Nephron progenitor cell (in vitro differentiated cells): ENCODE results near the gene FGF18.

Source experiments
- DNase-seq: peaks from one replicate; pipeline ENCODE4 v3.0.0; 2021
- H3K27ac Mint-ChIP-seq: 2 replicates; pipeline ENCODE4 v1.8.0; 2021; ENCODE audit warnings: mild to moderate bottlenecking, moderate library complexity, mixed read lengths
- H3K27me3 Mint-ChIP-seq: 2 replicates; pipeline ENCODE4 v1.8.0; 2021; ENCODE audit warnings: mild to moderate bottlenecking, low read depth, mixed read lengths; ENCODE audit not compliant: poor library complexity
- H3K36me3 Mint-ChIP-seq: 2 replicates; pipeline ENCODE4 v1.8.0; 2021; ENCODE audit warnings: low read depth, mixed read lengths
- H3K4me1 Mint-ChIP-seq: 2 replicates; pipeline ENCODE4 v1.8.0; 2021; ENCODE audit warnings: mixed read lengths
- H3K4me3 Mint-ChIP-seq: 2 replicates; pipeline ENCODE4 v1.8.0; 2021; ENCODE audit warnings: mild to moderate bottlenecking, moderate library complexity, mixed read lengths
- H3K9me3 Mint-ChIP-seq: 2 replicates; pipeline ENCODE4 v1.8.0; 2021; ENCODE audit warnings: mild to moderate bottlenecking, moderate library complexity, mixed read lengths
- TF ChIP-seq, protein P1 (sequence below): fragments of 200-600 bp; sonication (generic); IDR thresholded peaks from 2 replicates; pipeline ENCODE4 v1.5.0; 2021; ENCODE audit warnings: antibody characterized with exemption

The FGF18 gene

DNA sequence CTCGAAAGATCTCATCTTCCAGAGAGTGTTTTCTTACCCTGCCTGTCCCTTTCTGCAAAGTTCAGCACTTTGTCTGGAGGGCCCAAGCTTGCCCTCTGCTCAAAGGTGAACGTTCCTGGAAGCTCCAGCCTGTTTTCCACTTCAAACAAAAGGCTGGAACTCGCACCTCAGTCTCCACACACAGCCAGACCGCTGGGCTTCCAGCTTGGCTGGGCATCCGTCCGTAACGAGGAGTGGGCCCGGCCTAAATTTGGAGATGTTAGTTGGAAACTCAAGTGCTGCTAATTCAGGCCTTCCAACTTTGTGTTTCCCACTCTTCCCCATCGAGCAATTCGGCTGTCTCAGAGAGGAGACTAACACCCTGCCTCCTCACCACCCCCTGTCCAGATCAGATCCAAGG is 35.1 kb downstream of the FGF18 start:
- H3K27ac Mint-ChIP-seq, result no peak overlapping the region
- no peak for DNase-seq
- H3K4me3 Mint-ChIP-seq, result no peak overlapping the region
- TF ChIP-seq, protein P1, sequence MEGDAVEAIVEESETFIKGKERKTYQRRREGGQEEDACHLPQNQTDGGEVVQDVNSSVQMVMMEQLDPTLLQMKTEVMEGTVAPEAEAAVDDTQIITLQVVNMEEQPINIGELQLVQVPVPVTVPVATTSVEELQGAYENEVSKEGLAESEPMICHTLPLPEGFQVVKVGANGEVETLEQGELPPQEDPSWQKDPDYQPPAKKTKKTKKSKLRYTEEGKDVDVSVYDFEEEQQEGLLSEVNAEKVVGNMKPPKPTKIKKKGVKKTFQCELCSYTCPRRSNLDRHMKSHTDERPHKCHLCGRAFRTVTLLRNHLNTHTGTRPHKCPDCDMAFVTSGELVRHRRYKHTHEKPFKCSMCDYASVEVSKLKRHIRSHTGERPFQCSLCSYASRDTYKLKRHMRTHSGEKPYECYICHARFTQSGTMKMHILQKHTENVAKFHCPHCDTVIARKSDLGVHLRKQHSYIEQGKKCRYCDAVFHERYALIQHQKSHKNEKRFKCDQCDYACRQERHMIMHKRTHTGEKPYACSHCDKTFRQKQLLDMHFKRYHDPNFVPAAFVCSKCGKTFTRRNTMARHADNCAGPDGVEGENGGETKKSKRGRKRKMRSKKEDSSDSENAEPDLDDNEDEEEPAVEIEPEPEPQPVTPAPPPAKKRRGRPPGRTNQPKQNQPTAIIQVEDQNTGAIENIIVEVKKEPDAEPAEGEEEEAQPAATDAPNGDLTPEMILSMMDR, result no peak
- peaks cover 29% of the 10 kb centered on the region for H3K27me3 Mint-ChIP-seq
- no peaks in the 10 kb centered on the region for H3K9me3 Mint-ChIP-seq
- H3K4me1 Mint-ChIP-seq, result peaks cover 52% of the 10 kb centered on the region
- peaks cover 61% of the 10 kb centered on the region for H3K36me3 Mint-ChIP-seq

DNA sequence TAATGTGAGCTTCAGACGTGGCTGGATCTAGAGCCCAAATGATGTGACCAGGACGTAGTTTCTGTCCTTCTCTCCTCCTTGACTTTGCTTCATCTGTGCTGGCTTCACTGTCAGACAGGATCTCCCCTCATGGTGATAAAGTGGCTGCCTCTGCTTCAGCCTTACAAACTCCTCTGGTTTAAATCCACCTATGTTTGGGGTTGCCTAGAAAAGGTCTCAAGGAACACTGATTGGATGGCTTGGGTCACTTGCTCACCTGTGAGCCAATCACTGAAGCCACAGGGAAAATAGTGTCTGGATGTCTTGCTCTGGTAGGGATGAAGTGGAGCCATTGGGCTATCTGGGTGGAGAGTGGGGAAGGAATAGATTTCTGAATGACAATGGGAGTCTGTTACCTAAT is 36.1 kb downstream of the FGF18 start:
- Mint-ChIP-seq H3K27me3 (peaks cover 37% of the 10 kb centered on the region), H3K9me3 (no peaks in the 10 kb centered on the region), H3K4me3 (no peak overlapping the region), H3K27ac (no peak overlapping the region), H3K36me3 (peaks cover 61% of the 10 kb centered on the region), H3K4me1 (peaks cover 44% of the 10 kb centered on the region)
- DNase-seq, result no peak
- TF ChIP-seq, protein P1, result no peak

DNA sequence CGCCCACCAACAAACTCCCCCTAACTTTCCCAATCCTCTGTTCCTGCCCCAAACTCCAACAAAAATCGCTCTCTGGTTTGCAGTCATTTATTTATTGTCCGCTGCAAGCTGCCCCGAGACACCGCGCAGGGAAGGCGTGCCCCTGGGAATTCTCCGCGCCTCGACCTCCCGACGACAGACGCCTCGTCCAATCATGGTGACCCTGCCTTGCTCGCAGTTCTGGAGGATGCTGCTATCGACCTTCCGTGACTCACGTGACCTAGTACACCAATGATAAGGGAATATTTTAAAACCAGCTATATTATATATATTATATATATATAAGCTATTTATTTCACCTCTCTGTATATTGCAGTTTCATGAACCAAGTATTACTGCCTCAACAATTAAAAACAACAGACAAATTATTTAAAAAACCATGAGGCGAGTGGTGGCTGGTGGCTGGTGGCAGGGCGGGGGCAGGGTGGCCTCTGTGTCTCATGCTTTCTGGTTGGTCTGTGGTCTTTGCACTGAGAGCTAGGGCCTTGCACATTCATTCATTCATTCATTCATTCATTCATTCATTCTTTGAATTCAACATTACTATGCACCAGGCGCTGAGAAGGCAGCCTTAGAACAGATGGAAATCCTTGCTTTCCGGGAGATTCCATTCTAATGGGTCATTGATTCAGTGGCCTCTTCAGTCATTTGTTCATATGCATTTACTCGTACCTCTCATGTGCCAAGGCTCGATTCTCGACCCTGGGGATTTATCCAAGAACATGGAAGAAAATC is 37.9 kb downstream of the FGF18 start:
- no peaks in the 10 kb centered on the region for H3K9me3 Mint-ChIP-seq
- peaks cover 58% of the 10 kb centered on the region for H3K36me3 Mint-ChIP-seq
- H3K4me1 Mint-ChIP-seq, result peaks cover 37% of the 10 kb centered on the region
- no peak overlapping the region for H3K4me3 Mint-ChIP-seq
- H3K27me3 Mint-ChIP-seq, result peaks cover 29% of the 10 kb centered on the region
- H3K27ac Mint-ChIP-seq, result no peak overlapping the region
- no peak for DNase-seq
- TF ChIP-seq, protein P1, result no peak

DNA sequence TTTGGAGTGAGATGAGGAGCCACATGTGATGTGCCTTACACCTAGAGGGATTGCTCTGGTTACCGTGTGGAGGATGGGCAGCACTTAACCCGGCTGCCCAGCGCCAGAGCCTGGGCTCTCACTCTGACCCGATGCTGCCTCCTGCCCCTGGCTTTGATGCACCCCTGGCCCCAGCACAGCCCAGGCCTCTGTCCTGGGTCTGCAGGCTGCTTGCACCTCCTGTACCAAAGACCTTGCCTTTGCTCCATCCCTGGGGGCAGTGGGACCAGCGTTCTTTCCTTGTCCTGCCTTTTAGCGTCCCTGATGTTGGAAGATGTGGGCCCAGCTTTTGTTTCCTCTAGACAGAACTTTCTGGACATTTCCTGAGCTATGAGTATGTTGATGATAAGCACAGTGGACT is 40.4 kb downstream of the FGF18 start:
- Mint-ChIP-seq H3K9me3 (no peaks in the 10 kb centered on the region), H3K36me3 (peaks cover 36% of the 10 kb centered on the region), H3K27me3 (peaks cover 20% of the 10 kb centered on the region), H3K27ac (no peak overlapping the region), H3K4me1 (peaks cover 36% of the 10 kb centered on the region), H3K4me3 (no peak overlapping the region)
- TF ChIP-seq, protein P1, result no peak
- DNase-seq, result no peak

DNA sequence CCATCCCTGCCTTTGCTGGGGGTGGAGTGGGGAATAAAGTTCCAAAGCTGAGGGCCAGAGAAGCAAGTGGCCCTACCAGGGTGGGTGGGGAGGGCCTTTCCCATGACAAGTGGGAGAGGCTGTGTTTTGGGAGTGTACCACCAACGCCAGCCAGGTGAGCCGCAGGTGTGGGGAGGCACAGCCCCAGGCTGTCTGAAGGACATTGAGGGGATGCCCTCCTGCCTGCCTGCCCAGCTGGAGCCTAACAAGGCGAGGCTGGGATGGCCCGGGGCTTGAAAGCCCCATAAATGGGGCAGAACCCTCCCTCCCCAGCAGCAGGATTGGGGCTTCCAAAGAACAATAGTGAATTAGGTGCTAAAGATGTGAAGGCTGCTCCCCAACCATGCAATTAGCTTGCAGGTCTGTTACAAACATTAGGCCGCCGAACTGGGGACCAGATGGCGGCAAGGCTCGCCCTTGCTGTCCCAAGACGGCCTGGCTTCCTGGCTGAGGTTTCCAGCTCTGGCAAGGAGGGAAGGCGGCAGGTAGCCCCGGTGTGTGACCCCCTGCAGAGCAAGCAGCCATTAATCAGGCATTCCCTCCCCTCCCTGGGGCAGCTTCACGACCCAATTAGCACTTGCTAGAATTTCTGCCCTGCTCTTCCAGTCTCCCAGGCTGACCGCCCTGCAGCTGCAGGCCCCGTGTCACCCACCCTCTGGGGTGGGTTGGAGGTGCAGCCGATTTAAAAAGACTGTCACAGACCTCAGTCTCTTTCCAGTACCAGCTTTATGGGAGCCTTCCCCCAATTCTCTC is 42.9 kb downstream of the FGF18 start:
- no peak for DNase-seq
- TF ChIP-seq, protein P1, result no peak
- Mint-ChIP-seq H3K9me3 (no peaks in the 10 kb centered on the region), H3K27me3 (peaks cover 24% of the 10 kb centered on the region), H3K36me3 (peaks cover 12% of the 10 kb centered on the region), H3K27ac (no peak overlapping the region), H3K4me1 (peaks cover 33% of the 10 kb centered on the region), H3K4me3 (no peak overlapping the region)
